ENCODE data around the gene ATP13A5. TPM values are rescaled to one million over a fixed set of nuclear protein-coding genes. Genes with fewer than 3 reads are reported as not detected.

Gene ATP13A5
- total and polyA plus RNA-seq, 3 experiments from 2014 or later, result not detected

- no peaks in the 10 kb centered on the region for H3K36me3 ChIP-seq (ENCODE audit: insufficient read depth, low read length)
These were observed 13.3 kb upstream of the ATP13A5 start for GRCh38 chr3:193391902-193392301.

DNA sequence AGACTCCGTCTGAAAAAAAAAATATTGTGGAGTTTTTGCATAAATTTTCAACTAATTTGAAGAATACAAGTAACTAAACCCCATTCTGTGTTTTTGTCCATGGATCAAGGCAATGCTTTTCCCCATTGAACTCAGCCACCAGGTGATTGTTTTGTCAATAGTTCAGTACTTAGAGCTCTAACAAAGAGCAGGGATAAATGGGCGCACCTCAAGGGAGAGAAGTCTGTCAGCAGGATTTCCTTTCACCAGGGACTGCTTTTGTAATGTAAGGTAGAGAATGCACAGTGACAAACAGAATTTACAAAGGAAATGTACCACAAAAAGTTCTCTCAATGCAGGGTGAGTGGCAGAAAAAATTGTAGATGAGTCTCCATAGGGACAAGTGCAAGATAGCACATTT lies 10.8 kb upstream of the ATP13A5 start:
- ChIA-PET CTCF (no interaction called here), POLR2A (no interaction called here)
- Mint-ChIP-seq H3K4me1 (no peaks in the 10 kb centered on the region), H3K27me3 (peaks cover 2 to 13% of the 10 kb centered on the region in 2 donors), H3K4me3 (no peak overlapping the region), H3K9me3 (peaks cover 0 to 4% (median 0%) of the 10 kb centered on the region in 5 donors), H3K36me3 (no peaks in the 10 kb centered on the region), H3K27ac (no peak overlapping the region)
- H3K9me3 ChIP-seq (ENCODE audit: low read length), result no peaks in the 10 kb centered on the region
- H3K4me1 ChIP-seq (ENCODE audit: insufficient read depth, low read length), result no peaks in the 10 kb centered on the region
- H3K4me3 ChIP-seq (ENCODE audit: low read length), result no peak overlapping the region
- no peaks in the 10 kb centered on the region for H3K27me3 ChIP-seq (ENCODE audit: insufficient read depth, low read length, poor library complexity, severe bottlenecking)
- no peak for DNase-seq
- no peaks in the 10 kb centered on the region for H3K36me3 ChIP-seq (ENCODE audit: insufficient read depth, low read length)
- H3K27ac ChIP-seq (ENCODE audit: low read depth, low read length), result no peak overlapping the region

More at GRCh38 chr3:193391902-193392301, 13.3 kb upstream of the ATP13A5 start:
- Mint-ChIP-seq H3K4me1 (no peaks in the 10 kb centered on the region), H3K4me3 (no peak overlapping the region), H3K27ac (no peak overlapping the region), H3K27me3 (peaks cover 3 to 13% of the 10 kb centered on the region in 2 donors), H3K9me3 (peaks cover 0 to 4% (median 0%) of the 10 kb centered on the region in 5 donors), H3K36me3 (no peaks in the 10 kb centered on the region)
- no peaks in the 10 kb centered on the region for H3K9me3 ChIP-seq (ENCODE audit: low read length)
- DNase-seq, result no peak
- H3K27ac ChIP-seq (ENCODE audit: low read depth, low read length), result no peak overlapping the region
- H3K4me1 ChIP-seq (ENCODE audit: insufficient read depth, low read length), result no peaks in the 10 kb centered on the region
- no peak overlapping the region for H3K4me3 ChIP-seq (ENCODE audit: low read length)
- no peaks in the 10 kb centered on the region for H3K27me3 ChIP-seq (ENCODE audit: insufficient read depth, low read length, poor library complexity, severe bottlenecking)
- POLR2A ChIA-PET, result no interaction called here
- CTCF ChIA-PET, result no interaction called here

DNA sequence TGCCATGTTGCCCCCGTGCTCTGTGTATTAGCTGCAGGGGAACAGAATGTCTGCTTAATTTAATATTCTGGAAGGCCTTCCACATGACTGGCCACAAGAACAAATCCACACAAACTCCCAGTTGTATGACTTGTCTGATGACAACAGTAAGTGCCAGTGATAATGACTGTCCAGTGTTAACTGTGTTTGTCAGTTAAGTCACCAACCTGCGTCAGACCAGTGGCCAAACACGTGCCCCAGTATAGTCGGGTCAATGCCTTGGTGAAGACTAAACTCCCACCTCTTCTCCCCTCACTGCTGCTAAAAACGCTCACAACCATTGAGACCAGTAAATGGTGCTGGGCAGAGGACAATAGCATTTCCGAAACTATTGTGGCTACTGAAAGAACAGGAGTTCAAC lies 9.8 kb upstream of the ATP13A5 start:
- Mint-ChIP-seq H3K36me3 (no peaks in the 10 kb centered on the region), H3K4me1 (no peaks in the 10 kb centered on the region), H3K9me3 (peaks cover 0 to 4% (median 0%) of the 10 kb centered on the region in 5 donors), H3K27ac (no peak overlapping the region), H3K27me3 (peaks cover 2 to 13% of the 10 kb centered on the region in 2 donors), H3K4me3 (no peak overlapping the region)
- no peaks in the 10 kb centered on the region for H3K9me3 ChIP-seq (ENCODE audit: low read length)
- H3K36me3 ChIP-seq (ENCODE audit: insufficient read depth, low read length), result no peaks in the 10 kb centered on the region
- DNase-seq, result no peak
- H3K27me3 ChIP-seq (ENCODE audit: insufficient read depth, low read length, poor library complexity, severe bottlenecking), result no peaks in the 10 kb centered on the region
- H3K27ac ChIP-seq (ENCODE audit: low read depth, low read length), result no peak overlapping the region
- no peak overlapping the region for H3K4me3 ChIP-seq (ENCODE audit: low read length)
- CTCF ChIA-PET, result no interaction called here
- POLR2A ChIA-PET, result no interaction called here
- H3K4me1 ChIP-seq (ENCODE audit: insufficient read depth, low read length), result no peaks in the 10 kb centered on the region

- no peaks in the 10 kb centered on the region for H3K4me1 Mint-ChIP-seq
- ChIA-PET POLR2A (no interaction called here), CTCF (no interaction called here)
- H3K36me3 Mint-ChIP-seq, result no peaks in the 10 kb centered on the region
- peaks cover 0 to 4% (median 0%) of the 10 kb centered on the region in 5 donors for H3K9me3 Mint-ChIP-seq
- Histone ChIP-seq H3K36me3 (ENCODE audit: insufficient read depth, low read length) (no peaks in the 10 kb centered on the region), H3K27me3 (ENCODE audit: insufficient read depth, low read length, poor library complexity, severe bottlenecking) (no peaks in the 10 kb centered on the region), H3K9me3 (ENCODE audit: low read length) (no peaks in the 10 kb centered on the region), H3K4me1 (ENCODE audit: insufficient read depth, low read length) (no peaks in the 10 kb centered on the region), H3K4me3 (ENCODE audit: low read length) (no peak overlapping the region), H3K27ac (ENCODE audit: low read depth, low read length) (no peak overlapping the region)
- no peak for DNase-seq
- H3K4me3 Mint-ChIP-seq, result no peak overlapping the region
- H3K27ac Mint-ChIP-seq, result no peak overlapping the region
- peaks cover 2 to 13% of the 10 kb centered on the region in 2 donors for H3K27me3 Mint-ChIP-seq
These were observed 9.0 kb upstream of the ATP13A5 start for GRCh38 chr3:193387596-193387995.

- Histone ChIP-seq H3K4me1 (ENCODE audit: insufficient read depth, low read length) (no peaks in the 10 kb centered on the region), H3K27me3 (ENCODE audit: insufficient read depth, low read length, poor library complexity, severe bottlenecking) (no peaks in the 10 kb centered on the region), H3K4me3 (ENCODE audit: low read length) (no peak overlapping the region), H3K9me3 (ENCODE audit: low read length) (no peaks in the 10 kb centered on the region), H3K27ac (ENCODE audit: low read depth, low read length) (no peak overlapping the region), H3K36me3 (ENCODE audit: insufficient read depth, low read length) (no peaks in the 10 kb centered on the region)
- DNase-seq, result no peak
- no peak overlapping the region for H3K27ac Mint-ChIP-seq
- H3K4me3 Mint-ChIP-seq, result no peak overlapping the region
- no peaks in the 10 kb centered on the region for H3K36me3 Mint-ChIP-seq
- H3K27me3 Mint-ChIP-seq, result peaks cover 4 to 18% of the 10 kb centered on the region in 2 donors
- CTCF ChIA-PET, result no interaction called here
- H3K4me1 Mint-ChIP-seq, result peaks cover 0 to 8% (median 3%) of the 10 kb centered on the region in 3 donors
- H3K9me3 Mint-ChIP-seq, result peaks cover 0 to 3% (median 1%) of the 10 kb centered on the region in 5 donors
- POLR2A ChIA-PET, result no interaction called here
These were observed 962 bp downstream of the ATP13A5 start for GRCh38 chr3:193377591-193377990.

GRCh38 chr3:193375614-193376013 lies 2.9 kb downstream of the ATP13A5 start:
- H3K27ac Mint-ChIP-seq, result no peak overlapping the region
- no peaks in the 10 kb centered on the region for H3K9me3 ChIP-seq (ENCODE audit: low read length)
- H3K4me1 Mint-ChIP-seq, result peaks cover 0 to 9% (median 3%) of the 10 kb centered on the region in 3 donors
- H3K36me3 Mint-ChIP-seq, result no peaks in the 10 kb centered on the region
- H3K36me3 ChIP-seq (ENCODE audit: insufficient read depth, low read length), result no peaks in the 10 kb centered on the region
- H3K27me3 ChIP-seq (ENCODE audit: insufficient read depth, low read length, poor library complexity, severe bottlenecking), result no peaks in the 10 kb centered on the region
- ChIA-PET CTCF (no interaction called here), POLR2A (no interaction called here)
- no peak overlapping the region for H3K4me3 ChIP-seq (ENCODE audit: low read length)
- peaks cover 4 to 9% of the 10 kb centered on the region in 2 donors for H3K27me3 Mint-ChIP-seq
- peaks cover 0 to 3% (median 1%) of the 10 kb centered on the region in 5 donors for H3K9me3 Mint-ChIP-seq
- H3K27ac ChIP-seq (ENCODE audit: low read depth, low read length), result no peak overlapping the region
- no peak overlapping the region for H3K4me3 Mint-ChIP-seq
- no peak for DNase-seq
- no peaks in the 10 kb centered on the region for H3K4me1 ChIP-seq (ENCODE audit: insufficient read depth, low read length)

GRCh38 chr3:193372783-193373182 lies 5.8 kb downstream of the ATP13A5 start:
- Histone ChIP-seq H3K27me3 (ENCODE audit: insufficient read depth, low read length, poor library complexity, severe bottlenecking) (no peaks in the 10 kb centered on the region), H3K4me1 (ENCODE audit: insufficient read depth, low read length) (no peaks in the 10 kb centered on the region), H3K9me3 (ENCODE audit: low read length) (no peaks in the 10 kb centered on the region), H3K36me3 (ENCODE audit: insufficient read depth, low read length) (no peaks in the 10 kb centered on the region), H3K4me3 (ENCODE audit: low read length) (no peak overlapping the region), H3K27ac (ENCODE audit: low read depth, low read length) (no peak overlapping the region)
- no peak overlapping the region for H3K27ac Mint-ChIP-seq
- H3K4me1 Mint-ChIP-seq, result peaks cover 0 to 9% (median 3%) of the 10 kb centered on the region in 3 donors
- no peak for DNase-seq
- H3K36me3 Mint-ChIP-seq, result no peaks in the 10 kb centered on the region
- no peak overlapping the region for H3K4me3 Mint-ChIP-seq
- ChIA-PET POLR2A (no interaction called here), CTCF (no interaction called here)
- peaks cover 1 to 7% of the 10 kb centered on the region in 2 donors for H3K27me3 Mint-ChIP-seq
- H3K9me3 Mint-ChIP-seq, result peaks cover 0 to 3% (median 1%) of the 10 kb centered on the region in 5 donors

DNA sequence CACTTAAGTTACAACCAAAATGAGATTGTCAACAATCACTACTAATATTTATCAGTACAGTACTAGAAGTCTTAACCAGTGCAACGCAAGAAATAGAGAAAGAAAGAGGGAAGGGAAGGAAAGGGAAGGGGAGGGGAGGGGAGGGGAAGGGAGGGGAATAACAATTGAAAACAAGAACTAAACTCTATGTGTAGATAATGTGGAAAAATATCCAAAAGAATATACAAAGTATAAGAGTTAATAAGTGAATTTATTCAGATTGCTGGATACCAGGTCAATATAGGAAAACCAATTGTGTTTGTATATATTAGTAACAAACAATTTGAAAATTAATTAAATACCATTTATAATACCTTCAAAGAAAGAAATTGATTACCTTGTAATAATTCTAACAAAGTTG lies 10.7 kb downstream of the ATP13A5 start:
- Mint-ChIP-seq H3K27ac (no peak overlapping the region), H3K4me1 (peaks cover 0 to 3% (median 3%) of the 10 kb centered on the region in 3 donors), H3K36me3 (no peaks in the 10 kb centered on the region), H3K9me3 (peaks cover 0 to 2% (median 0%) of the 10 kb centered on the region in 5 donors), H3K4me3 (no peak overlapping the region), H3K27me3 (peaks cover 0 to 11% of the 10 kb centered on the region in 2 donors)
- Histone ChIP-seq H3K9me3 (ENCODE audit: low read length) (no peaks in the 10 kb centered on the region), H3K27me3 (ENCODE audit: insufficient read depth, low read length, poor library complexity, severe bottlenecking) (no peaks in the 10 kb centered on the region), H3K4me3 (ENCODE audit: low read length) (no peak overlapping the region), H3K27ac (ENCODE audit: low read depth, low read length) (no peak overlapping the region), H3K36me3 (ENCODE audit: insufficient read depth, low read length) (no peaks in the 10 kb centered on the region), H3K4me1 (ENCODE audit: insufficient read depth, low read length) (no peaks in the 10 kb centered on the region)
- ChIA-PET POLR2A (no interaction called here), CTCF (no interaction called here)
- no peak for DNase-seq

DNA sequence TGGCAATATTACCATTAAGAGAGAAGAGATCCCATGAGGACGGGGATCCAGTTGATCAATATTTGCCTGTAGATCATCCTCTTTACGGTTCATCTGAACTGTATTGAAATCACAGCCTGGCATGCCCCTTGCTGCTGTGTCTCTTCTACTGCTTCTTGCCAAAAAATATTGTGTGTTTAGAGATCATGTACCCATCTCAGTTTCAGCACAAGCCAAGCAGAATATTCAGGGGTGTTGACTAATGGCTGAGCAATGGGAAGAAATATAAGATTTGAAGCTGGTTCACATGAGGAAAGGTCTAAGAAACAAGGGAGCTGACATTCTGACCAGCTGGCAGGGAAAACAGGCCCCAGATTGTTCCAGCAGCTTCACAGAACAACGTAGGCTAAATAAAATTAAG lies 21.3 kb downstream of the ATP13A5 start:
- Histone ChIP-seq H3K36me3 (ENCODE audit: insufficient read depth, low read length) (no peaks in the 10 kb centered on the region), H3K9me3 (ENCODE audit: low read length) (no peaks in the 10 kb centered on the region), H3K4me1 (ENCODE audit: insufficient read depth, low read length) (no peaks in the 10 kb centered on the region), H3K27ac (ENCODE audit: low read depth, low read length) (no peak overlapping the region), H3K4me3 (ENCODE audit: low read length) (no peak overlapping the region), H3K27me3 (ENCODE audit: insufficient read depth, low read length, poor library complexity, severe bottlenecking) (no peaks in the 10 kb centered on the region)
- Mint-ChIP-seq H3K36me3 (no peaks in the 10 kb centered on the region), H3K4me3 (no peak overlapping the region), H3K4me1 (no peaks in the 10 kb centered on the region), H3K27ac (no peak overlapping the region), H3K27me3 (peaks cover 0 to 4% of the 10 kb centered on the region in 2 donors), H3K9me3 (no peaks in the 10 kb centered on the region)
- ChIA-PET POLR2A (no interaction called here), CTCF (no interaction called here)
- DNase-seq, result no peak
